ENCODE results near the gene DNAI1. TPM values are rescaled to one million over a fixed set of nuclear protein-coding genes. Genes with fewer than 3 reads are reported as not detected.

Gene DNAI1
- total RNA-seq, 1 experiment from 2014 or later = 1.1 TPM

DNA sequence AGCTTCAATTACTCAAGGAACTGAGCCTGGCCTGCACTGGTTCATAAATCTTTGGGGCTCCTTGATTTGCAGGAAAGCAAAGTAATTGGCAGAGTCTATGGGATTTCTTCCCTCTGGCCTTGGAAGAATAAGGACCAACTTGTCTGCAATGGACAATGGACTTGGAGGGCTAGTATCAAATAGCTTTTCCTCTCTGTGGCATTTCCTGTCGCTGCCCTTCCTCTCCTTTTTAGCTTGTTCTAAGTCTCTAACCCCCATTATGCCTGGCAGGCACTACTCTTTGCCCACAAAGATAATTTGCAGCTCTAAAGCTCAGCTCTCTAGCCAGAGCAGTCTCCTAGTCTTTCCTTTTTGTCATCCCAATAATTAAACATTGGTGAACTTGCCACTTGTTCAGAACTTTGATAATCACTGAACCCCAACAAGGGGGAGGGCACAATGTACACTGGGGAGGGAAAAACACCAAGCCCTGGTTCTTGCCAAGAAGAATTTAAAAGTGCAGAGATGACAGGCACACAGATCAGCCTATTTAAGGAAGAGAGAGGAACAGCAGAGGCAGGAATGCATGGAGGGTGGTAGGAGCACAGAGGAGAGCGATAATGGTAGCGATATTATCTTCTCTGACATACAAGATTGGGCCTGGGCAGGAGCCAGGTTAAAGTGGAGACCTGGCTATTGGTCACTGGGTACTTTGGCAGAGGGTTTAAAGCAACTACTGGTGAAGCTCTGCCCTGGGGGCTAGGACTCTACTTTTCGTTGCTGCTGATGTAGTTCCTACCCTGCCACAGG, 38.7 kb upstream of the DNAI1 start:
- H3K79me2 ChIP-seq (ENCODE audit: insufficient read depth, low read length) = no peaks in the 10 kb centered on the region
- H3K9ac ChIP-seq (ENCODE audit: low read length) = no peak overlapping the region
- no peaks in the 10 kb centered on the region for H4K20me1 ChIP-seq (ENCODE audit: insufficient read depth)
- no peaks in the 10 kb centered on the region for H3K27me3 ChIP-seq (ENCODE audit: insufficient read depth, low read length)
- no peak overlapping the region for H3K4me3 ChIP-seq (replicated peaks in 1 of 2; ENCODE audit: low read depth in 1 of 2, low read length in 2 of 2)
- RAD21 ChIA-PET (ENCODE audit: low non-redundant PET in 1 of 2, low total read pairs in 2 of 2, uncharacterized antibody in 2 of 2, unreplicated experiment in 2 of 2) = no interaction called here
- no peaks in the 10 kb centered on the region for H3K9me3 ChIP-seq (ENCODE audit: control insufficient read depth in 1 of 2, insufficient read depth in 1 of 2, low read depth in 1 of 2, low read length in 2 of 2)
- CTCF ChIA-PET = no interaction called here
- no peaks in the 10 kb centered on the region for H3K36me3 ChIP-seq (ENCODE audit: control insufficient read depth in 1 of 2, insufficient read depth in 2 of 2, low read length in 2 of 2)
- intact Hi-C loops (cut with micrococcal nuclease) = no loop called here
- H3K9me2 ChIP-seq (ENCODE audit: insufficient read depth) = no peaks in the 10 kb centered on the region
- no TSS peak for BruUV-seq (replicated peaks)
- TF ChIP-seq ZFX (IDR thresholded peaks at IDR 0.05) (no peak), CBX3 (IDR thresholded peaks at IDR 0.05; ENCODE audit: low read depth) (no peak), CEBPB (IDR thresholded peaks at IDR 0.05; ENCODE audit: low read depth) (no peak), REST (IDR thresholded peaks at IDR 0.05; ENCODE audit: low read depth) (no peak), ZNF274 (IDR thresholded peaks at IDR 0.05; ENCODE audit: low read depth, low read length) (no peak), TCF7L2 (IDR thresholded peaks at IDR 0.05; ENCODE audit: borderline replicate concordance, extremely low read depth, insufficient read depth, insufficient read length) (no peak), SRF (IDR thresholded peaks at IDR 0.05; ENCODE audit: low read depth) (no peak), SIN3A (IDR thresholded peaks at IDR 0.05; ENCODE audit: low read depth) (no peak), FOSL1 (IDR thresholded peaks at IDR 0.05; ENCODE audit: low read depth) (no peak), JUND (IDR thresholded peaks at IDR 0.05) (no peak)
- TF ChIP-seq, protein P1, sequence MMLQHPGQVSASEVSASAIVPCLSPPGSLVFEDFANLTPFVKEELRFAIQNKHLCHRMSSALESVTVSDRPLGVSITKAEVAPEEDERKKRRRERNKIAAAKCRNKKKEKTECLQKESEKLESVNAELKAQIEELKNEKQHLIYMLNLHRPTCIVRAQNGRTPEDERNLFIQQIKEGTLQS (IDR thresholded peaks at IDR 0.05) = no peak
- TF ChIP-seq, protein P2, sequence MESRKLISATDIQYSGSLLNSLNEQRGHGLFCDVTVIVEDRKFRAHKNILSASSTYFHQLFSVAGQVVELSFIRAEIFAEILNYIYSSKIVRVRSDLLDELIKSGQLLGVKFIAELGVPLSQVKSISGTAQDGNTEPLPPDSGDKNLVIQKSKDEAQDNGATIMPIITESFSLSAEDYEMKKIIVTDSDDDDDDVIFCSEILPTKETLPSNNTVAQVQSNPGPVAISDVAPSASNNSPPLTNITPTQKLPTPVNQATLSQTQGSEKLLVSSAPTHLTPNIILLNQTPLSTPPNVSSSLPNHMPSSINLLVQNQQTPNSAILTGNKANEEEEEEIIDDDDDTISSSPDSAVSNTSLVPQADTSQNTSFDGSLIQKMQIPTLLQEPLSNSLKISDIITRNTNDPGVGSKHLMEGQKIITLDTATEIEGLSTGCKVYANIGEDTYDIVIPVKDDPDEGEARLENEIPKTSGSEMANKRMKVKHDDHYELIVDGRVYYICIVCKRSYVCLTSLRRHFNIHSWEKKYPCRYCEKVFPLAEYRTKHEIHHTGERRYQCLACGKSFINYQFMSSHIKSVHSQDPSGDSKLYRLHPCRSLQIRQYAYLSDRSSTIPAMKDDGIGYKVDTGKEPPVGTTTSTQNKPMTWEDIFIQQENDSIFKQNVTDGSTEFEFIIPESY (IDR thresholded peaks at IDR 0.05; ENCODE audit: extremely low read depth, insufficient replicate concordance, low read length) = no peak
- H3K27ac ChIP-seq (ENCODE audit: low read depth, low read length) = no peak overlapping the region
- H3K4me1 ChIP-seq (ENCODE audit: control insufficient read depth in 1 of 2, insufficient read depth in 2 of 2, low read length in 2 of 2) = no peaks in the 10 kb centered on the region
- POLR2A ChIA-PET = no interaction called here
- H3K4me2 ChIP-seq (ENCODE audit: low read length) = no peak overlapping the region
- ATAC-seq = no peak
- no peak overlapping the region for H2AFZ ChIP-seq (ENCODE audit: low read depth, low read length, poor library complexity, severe bottlenecking)
- no peak for DNase-seq (ENCODE audit: low read depth, low spot score)
